GM23248 (cell line): ENCODE results near the gene YEATS2.

Source experiments
- EZH2 ChIP-seq: fragments of 200-600 bp; sonication (generic); IDR thresholded peaks from 2 replicates; pipeline ENCODE4 v1.6.1; 2018; ENCODE audit warnings: antibody characterized with exemption, mild to moderate bottlenecking; ENCODE audit not compliant: insufficient read depth, poor library complexity, severe bottlenecking
- EZH2phosphoT487 ChIP-seq: fragments of 200-600 bp; sonication (generic); IDR thresholded peaks from 2 replicates; pipeline ENCODE4 v1.6.1; 2018; ENCODE audit warnings: antibody characterized with exemption, moderate library complexity, mild to moderate bottlenecking, low read depth; ENCODE audit not compliant: insufficient read depth

DNA sequence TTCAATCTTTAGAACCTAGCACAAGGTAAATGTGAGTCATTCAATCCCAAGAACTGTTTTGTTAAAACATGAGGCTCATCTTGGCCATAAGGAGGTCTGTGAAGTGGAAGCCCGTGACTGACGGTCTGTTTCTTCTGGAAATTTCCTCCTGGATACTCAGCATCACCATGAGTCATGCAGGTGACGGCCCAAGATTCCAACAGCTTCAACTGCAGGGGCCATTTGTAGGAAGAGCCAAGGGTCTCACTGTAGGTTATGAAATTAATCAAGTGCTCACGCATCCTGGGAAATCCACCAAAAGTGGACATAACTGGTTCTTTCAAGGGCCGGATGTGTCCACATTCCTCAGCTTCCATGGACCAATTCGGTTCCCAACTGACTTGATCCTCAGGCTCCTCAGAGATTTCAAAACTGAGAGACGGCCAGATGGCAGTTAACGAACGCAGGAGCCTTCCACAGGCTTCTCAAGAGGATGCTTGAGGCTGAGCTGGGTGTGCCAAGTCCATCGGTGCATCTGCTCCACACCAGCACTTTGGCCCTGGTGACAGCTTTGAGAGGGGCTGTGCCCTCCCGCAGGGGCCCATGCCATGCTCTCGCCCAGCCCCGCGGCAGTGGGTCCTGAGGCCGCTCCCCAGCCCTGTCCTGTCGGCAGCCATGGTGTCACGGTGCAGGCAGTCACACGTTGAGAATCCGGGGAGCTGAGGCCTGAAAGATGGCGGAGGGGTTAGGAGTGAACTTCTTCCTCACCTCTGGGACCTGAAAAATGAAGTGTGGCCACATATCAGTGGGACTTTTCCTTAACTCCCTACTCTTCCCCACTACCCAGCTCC, 119.3 kb downstream of the YEATS2 start:
- no peak for TF ChIP-seq EZH2
- TF ChIP-seq EZH2phosphoT487, result no peak
